GM12864 (cell line): ENCODE results near the gene SGO2.

ENCODE experiments used
- DNase-seq: peaks from one replicate; pipeline ENCODE4 v3.0.0-alpha.2; 2011; ENCODE audit warnings: low read depth
- H3K4me3 ChIP-seq: 2 replicates; pipeline ENCODE4 v1.5.1; 2011; ENCODE audit warnings: mild to moderate bottlenecking, low read depth, low read length, control low read depth
- TF ChIP-seq, protein P1 (sequence below): IDR thresholded peaks from 2 replicates; pipeline ENCODE4 v1.5.1; 2011; ENCODE audit warnings: low read depth, mild to moderate bottlenecking, moderate library complexity, low read length, control low read depth, inconsistent platforms; ENCODE audit errors: missing control alignments

Gene SGO2

GRCh38 chr2:200498402-200499162 lies 27.4 kb upstream of the SGO2 start:
- no peak for DNase-seq
- H3K4me3 ChIP-seq: no peak overlapping the region
- TF ChIP-seq, protein P1, sequence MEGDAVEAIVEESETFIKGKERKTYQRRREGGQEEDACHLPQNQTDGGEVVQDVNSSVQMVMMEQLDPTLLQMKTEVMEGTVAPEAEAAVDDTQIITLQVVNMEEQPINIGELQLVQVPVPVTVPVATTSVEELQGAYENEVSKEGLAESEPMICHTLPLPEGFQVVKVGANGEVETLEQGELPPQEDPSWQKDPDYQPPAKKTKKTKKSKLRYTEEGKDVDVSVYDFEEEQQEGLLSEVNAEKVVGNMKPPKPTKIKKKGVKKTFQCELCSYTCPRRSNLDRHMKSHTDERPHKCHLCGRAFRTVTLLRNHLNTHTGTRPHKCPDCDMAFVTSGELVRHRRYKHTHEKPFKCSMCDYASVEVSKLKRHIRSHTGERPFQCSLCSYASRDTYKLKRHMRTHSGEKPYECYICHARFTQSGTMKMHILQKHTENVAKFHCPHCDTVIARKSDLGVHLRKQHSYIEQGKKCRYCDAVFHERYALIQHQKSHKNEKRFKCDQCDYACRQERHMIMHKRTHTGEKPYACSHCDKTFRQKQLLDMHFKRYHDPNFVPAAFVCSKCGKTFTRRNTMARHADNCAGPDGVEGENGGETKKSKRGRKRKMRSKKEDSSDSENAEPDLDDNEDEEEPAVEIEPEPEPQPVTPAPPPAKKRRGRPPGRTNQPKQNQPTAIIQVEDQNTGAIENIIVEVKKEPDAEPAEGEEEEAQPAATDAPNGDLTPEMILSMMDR: no peak

- no peak overlapping the region for H3K4me3 ChIP-seq
- TF ChIP-seq, protein P1: no peak
- no peak for DNase-seq
Observed at GRCh38 chr2:200502196-200502595, 23.8 kb upstream of the SGO2 start.

- no peak for DNase-seq
- no peak overlapping the region for H3K4me3 ChIP-seq
- TF ChIP-seq, protein P1: no peak
Observed at GRCh38 chr2:200506679-200507078, 19.3 kb upstream of the SGO2 start.

DNA sequence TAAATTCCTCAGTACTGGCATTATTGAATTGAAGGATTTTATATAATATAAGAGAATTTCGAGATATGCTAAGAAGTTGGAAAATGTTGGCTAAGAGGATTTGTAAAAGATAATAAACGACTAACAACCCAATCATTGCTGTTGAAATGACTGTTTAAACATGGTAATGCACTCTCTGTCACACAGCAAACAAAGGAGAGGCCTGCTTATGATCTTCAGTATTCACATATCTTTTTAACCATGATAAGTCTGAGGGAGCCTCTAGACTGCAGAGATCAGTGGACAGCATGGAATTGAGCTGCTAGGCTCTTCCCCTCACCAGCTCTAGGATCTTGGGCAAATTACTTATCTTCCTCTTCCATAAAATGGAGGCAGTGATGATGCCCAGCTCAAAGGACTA lies 18.8 kb upstream of the SGO2 start:
- TF ChIP-seq, protein P1: no peak
- DNase-seq: no peak
- H3K4me3 ChIP-seq: no peak overlapping the region

DNA sequence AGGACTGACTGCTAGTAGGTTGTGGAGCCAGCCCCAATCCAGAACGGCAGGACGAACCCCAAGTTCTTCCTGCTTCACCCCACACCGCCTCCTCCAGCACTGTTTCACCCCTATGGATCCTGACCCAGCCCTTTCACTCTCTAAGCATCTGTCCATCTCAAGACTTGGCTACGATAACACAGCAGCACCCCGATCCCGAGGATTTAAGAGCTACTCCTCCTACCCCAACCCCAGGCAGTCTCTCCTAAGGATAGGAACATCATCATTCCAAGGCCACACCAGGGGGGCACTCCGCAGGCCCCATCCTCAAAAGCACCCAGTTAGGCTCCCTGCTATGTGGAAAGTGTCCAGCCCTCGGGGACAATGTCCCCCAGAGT lies 16.8 kb upstream of the SGO2 start:
- peak overlapping the region; percentile 94 for H3K4me3 ChIP-seq
- DNase-seq: no peak
- TF ChIP-seq, protein P1: no peak

DNA sequence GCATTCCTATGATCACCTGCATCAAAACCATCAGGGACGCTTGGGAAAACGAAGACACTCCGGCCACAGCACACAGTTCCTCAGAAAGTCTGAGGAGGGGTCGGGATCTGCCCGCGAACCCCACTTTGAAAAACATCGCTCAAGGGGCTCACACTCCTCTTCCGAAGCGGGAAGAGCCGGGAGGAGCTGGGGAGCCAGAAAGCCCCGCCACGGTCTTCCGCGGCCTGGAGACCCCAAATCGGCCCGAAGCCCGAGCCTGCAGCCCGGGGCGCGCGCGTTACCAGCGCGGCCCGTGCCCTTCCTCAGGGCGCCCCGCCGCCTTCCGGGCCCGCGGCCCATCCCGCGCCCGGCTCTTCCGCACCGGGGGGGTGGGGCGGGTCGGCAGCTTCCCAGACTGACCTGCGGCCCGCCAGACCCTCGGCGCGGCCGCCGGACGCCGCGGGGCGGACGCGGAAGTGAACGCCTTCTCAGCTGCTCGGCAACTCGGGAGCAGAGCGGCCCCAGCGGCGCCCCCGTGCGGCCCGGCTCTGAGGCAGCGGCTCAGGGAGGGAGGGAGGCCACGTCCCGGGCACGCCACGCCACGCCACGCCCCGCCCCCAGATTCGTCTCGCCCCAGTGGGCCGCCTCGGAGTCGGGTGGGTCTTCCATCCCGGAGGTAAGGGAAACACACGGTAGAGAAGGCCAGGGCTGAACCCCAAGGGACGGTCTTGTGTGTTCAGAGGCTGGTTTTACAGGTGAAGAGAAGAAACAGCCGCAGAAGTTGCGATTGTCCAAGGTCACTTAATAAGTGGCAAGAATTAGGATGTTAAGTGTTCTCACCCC lies 16.2 kb upstream of the SGO2 start, which contains the start of gene KCTD18:
KCTD18 (minus strand) TSS at position 457 of the 822 bp plus-strand sequence. CDS start 3,052 bp downstream, outside the sequence.
- H3K4me3 ChIP-seq: peak within 1 kb of the TSS; percentile 94
- peak; percentile 66 for DNase-seq
- TF ChIP-seq, protein P1: peak; percentile 73
